GM12872 (cell line): Measurements from ENCODE around the gene FERMT2.

Source experiments
- CTCF ChIP-seq: IDR thresholded peaks from 3 replicates; pipeline ENCODE4 v1.5.1; 2011; ENCODE audit warnings: low read depth, mild to moderate bottlenecking, low read length, moderate library complexity; ENCODE audit not compliant: insufficient read depth

FERMT2 gene

GRCh38 chr14:52926953-52927352 lies 23.9 kb downstream of the FERMT2 start:
- no peak for TF ChIP-seq CTCF

- TF ChIP-seq CTCF, result peak; percentile 31; the same call in 1 of the 3 replicates
Measured at GRCh38 chr14:52923902-52924575, 26.8 kb downstream of the FERMT2 start.

- TF ChIP-seq CTCF, result no peak
Measured at GRCh38 chr14:52922656-52923055, 28.2 kb downstream of the FERMT2 start.

GRCh38 chr14:52922059-52922458 lies 28.8 kb downstream of the FERMT2 start:
- TF ChIP-seq CTCF, result no peak

- TF ChIP-seq CTCF, result no peak
Measured at GRCh38 chr14:52919971-52920370, 30.9 kb downstream of the FERMT2 start.

- no peak for TF ChIP-seq CTCF
Measured at GRCh38 chr14:52918486-52918885, 32.4 kb downstream of the FERMT2 start.

GRCh38 chr14:52917735-52918134 lies 33.1 kb downstream of the FERMT2 start:
- TF ChIP-seq CTCF, result no peak
